Measurements from ENCODE around the gene AUTS2. TPM values are rescaled to one million over a fixed set of nuclear protein-coding genes. Genes with fewer than 3 reads are reported as not detected.

Gene AUTS2
- total RNA-seq, 1 experiment from 2014 or later, result 256 TPM

DNA sequence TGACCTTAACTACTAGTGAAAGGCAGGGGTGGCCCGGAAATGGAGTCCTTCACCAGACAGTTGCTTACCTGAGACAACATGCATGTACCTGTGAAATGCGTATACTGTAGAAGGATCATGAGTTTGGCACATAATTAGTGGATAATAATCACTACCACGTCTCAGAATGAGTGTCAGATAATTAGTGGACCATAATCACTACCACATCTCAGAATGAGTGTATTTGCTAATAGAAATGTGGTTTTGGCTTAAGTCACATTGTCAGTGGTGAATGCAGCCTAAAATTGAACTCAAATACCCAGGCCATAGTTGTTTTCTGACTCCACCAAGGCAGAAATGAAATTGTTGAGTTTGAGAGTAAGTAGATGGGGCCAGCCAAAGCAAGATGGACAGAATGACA, 1065.4 kb downstream of the AUTS2 start:
- H3K79me1 ChIP-seq (ENCODE audit: insufficient read depth, low read depth, low read length, poor library complexity, severe bottlenecking), result no peaks in the 10 kb centered on the region
- no peaks in the 10 kb centered on the region; a peak in 1 of 7 replicates for H3K36me3 Mint-ChIP-seq (ENCODE audit: insufficient read depth in 1 of 3, low read depth in 3 of 3)

More for the DNA sequence above, 1065.4 kb downstream of the AUTS2 start:
- Histone ChIP-seq H2BK120ac (ENCODE audit: low read depth, low read length, poor library complexity, severe bottlenecking) (no peak overlapping the region), H3K9me3 (ENCODE audit: control insufficient read depth, low read depth, low read length) (no peaks in the 10 kb centered on the region), H4K5ac (ENCODE audit: insufficient read length, low read depth, low read length) (no peak overlapping the region), H4K20me1 (ENCODE audit: control insufficient read depth, insufficient read depth, insufficient read length) (no peaks in the 10 kb centered on the region), H3K79me2 (ENCODE audit: insufficient read depth, low read length) (no peaks in the 10 kb centered on the region), H3K4me2 (ENCODE audit: insufficient read depth, insufficient read length, low read length) (no peak overlapping the region), H3K14ac (ENCODE audit: insufficient read depth, low read length) (no peak overlapping the region), H2AK5ac (ENCODE audit: insufficient read length, low read length) (no peak overlapping the region), H3K27ac (ENCODE audit: insufficient read length, low read depth, low read length) (no peak overlapping the region), H3K23ac (ENCODE audit: insufficient read length, low read depth, low read length) (no peak overlapping the region), H3T11ph (ENCODE audit: low read length) (no peak overlapping the region), H3K23me2 (ENCODE audit: insufficient read length, low read depth, low read length, poor library complexity, severe bottlenecking) (peaks cover 3% of the 10 kb centered on the region), H2BK12ac (ENCODE audit: insufficient read length, low read depth, low read length) (no peak overlapping the region), H2BK20ac (ENCODE audit: low read depth, low read length, poor library complexity, severe bottlenecking) (no peak overlapping the region), H4K8ac (replicated peaks; ENCODE audit: insufficient read length, low read depth, low read length) (no peak overlapping the region), H3K4ac (ENCODE audit: low read depth, low read length) (no peak overlapping the region), H2BK5ac (ENCODE audit: insufficient read length, low read length) (no peak overlapping the region), H3K56ac (ENCODE audit: insufficient read length, low read depth, low read length) (no peak overlapping the region), H3K4me1 (ENCODE audit: insufficient read depth, low read length) (no peaks in the 10 kb centered on the region; the same call in 1 of the 2 replicates), H3K18ac (ENCODE audit: insufficient read length, low read depth, low read length) (no peak overlapping the region), H3K27me3 (ENCODE audit: insufficient read depth, low read length) (no peaks in the 10 kb centered on the region), H3K9ac (ENCODE audit: extremely low read depth, insufficient read length, low read length) (no peak overlapping the region), H2BK15ac (ENCODE audit: low read depth, low read length) (no peak overlapping the region), H4K91ac (ENCODE audit: insufficient read length, low read depth, low read length) (no peak overlapping the region), H2AFZ (ENCODE audit: low read length) (no peak overlapping the region)
- Mint-ChIP-seq H3K27me3 (ENCODE audit: low read depth) (peaks cover 2% of the 10 kb centered on the region; the same call in 1 of the 2 replicates), H3K27ac (no peak overlapping the region), H3K4me3 (no peak overlapping the region), H3K4me1 (peaks cover 35 to 45% of the 10 kb centered on the region in 2 experiments), H3K9me3 (no peaks in the 10 kb centered on the region)
- no CpG with 5 or more reads among the region's 3 CpGs for WGBS (ENCODE audit: extremely low coverage, insufficient read length, low lambda C conversion rate)
- TF ChIP-seq, protein P1, sequence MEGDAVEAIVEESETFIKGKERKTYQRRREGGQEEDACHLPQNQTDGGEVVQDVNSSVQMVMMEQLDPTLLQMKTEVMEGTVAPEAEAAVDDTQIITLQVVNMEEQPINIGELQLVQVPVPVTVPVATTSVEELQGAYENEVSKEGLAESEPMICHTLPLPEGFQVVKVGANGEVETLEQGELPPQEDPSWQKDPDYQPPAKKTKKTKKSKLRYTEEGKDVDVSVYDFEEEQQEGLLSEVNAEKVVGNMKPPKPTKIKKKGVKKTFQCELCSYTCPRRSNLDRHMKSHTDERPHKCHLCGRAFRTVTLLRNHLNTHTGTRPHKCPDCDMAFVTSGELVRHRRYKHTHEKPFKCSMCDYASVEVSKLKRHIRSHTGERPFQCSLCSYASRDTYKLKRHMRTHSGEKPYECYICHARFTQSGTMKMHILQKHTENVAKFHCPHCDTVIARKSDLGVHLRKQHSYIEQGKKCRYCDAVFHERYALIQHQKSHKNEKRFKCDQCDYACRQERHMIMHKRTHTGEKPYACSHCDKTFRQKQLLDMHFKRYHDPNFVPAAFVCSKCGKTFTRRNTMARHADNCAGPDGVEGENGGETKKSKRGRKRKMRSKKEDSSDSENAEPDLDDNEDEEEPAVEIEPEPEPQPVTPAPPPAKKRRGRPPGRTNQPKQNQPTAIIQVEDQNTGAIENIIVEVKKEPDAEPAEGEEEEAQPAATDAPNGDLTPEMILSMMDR (conservative IDR thresholded peaks at IDR 0.05), result no peak
- DNase-seq, result no peak

Data from H9 (cell line).